Right lobe of liver (tissue), 6 donors: ENCODE measurements around the gene STRIP2. TPM values are rescaled to one million over a fixed set of nuclear protein-coding genes. Genes with fewer than 3 reads are reported as not detected.
"Not testable (repeated sequence)": the region's sequence is repeated elsewhere in the genome, so short reads cannot be mapped to it uniquely, and the experiment has no call there.

Experiments
- ATAC-seq, 4 donors: fragments of 200-7000 bp; cut with Tn5 transposase; one replicate each; pipeline ENCODE4 v1.9.1; 2020; ENCODE audit warnings: mild to moderate bottlenecking in 4 of 4, moderate library complexity in 4 of 4
- DNase-seq, 3 donors: peaks; one replicate each; pipeline ENCODE4 v3.0.0-alpha.2; 2020
- H3K27ac ChIP-seq, 3 donors: fragments of 200-600 bp; one replicate each; pipeline ENCODE4 v1.8.0; 2022
- H3K27me3 ChIP-seq, 2 donors: fragments of 200-600 bp; one replicate each; pipeline ENCODE4 v1.8.0; 2022
- H3K36me3 ChIP-seq, 4 donors: fragments of 200-600 bp; sonication (generic) in 1 of 4; one replicate each; pipeline versions ENCODE4 v1.5.1 to v1.8.0; 2017 to 2022; ENCODE audit warnings: control low read depth in 1 of 4
- H3K4me1 ChIP-seq, 4 donors: fragments of 200-600 bp; sonication (generic) in 1 of 4; one replicate each; pipeline versions ENCODE4 v1.5.1 to v1.8.0; 2017 to 2022; ENCODE audit warnings: control low read depth in 1 of 4
- H3K4me3 ChIP-seq, 3 donors: fragments of 200-600 bp; one replicate each; pipeline ENCODE4 v1.8.0; 2022
- H3K9me3 ChIP-seq, 4 donors: fragments of 200-600 bp; sonication (generic) in 1 of 4; one replicate each; pipeline versions ENCODE4 v1.5.1 to v1.8.0; 2017 to 2022; ENCODE audit warnings: control low read depth in 1 of 4
- POLR2A ChIP-seq: fragments of 450-650 bp; IDR thresholded peaks from one replicate; pipeline ENCODE4 v1.6.1; 2017; ENCODE audit warnings: antibody characterized with exemption, mild to moderate bottlenecking
- WGBS: methylation state at CpG from one replicate; pipeline ENCODE4 v1.1.6; 2018; ENCODE audit warnings: low coverage, low lambda C conversion rate; ENCODE audit not compliant: insufficient coverage; ENCODE audit errors: missing lambda C conversion rate; 5-methylcytosine and 5-hydroxymethylcytosine counted together
- intact Hi-C, 2 donors: fragments of 100-400 bp; cut with DNase I; formaldehyde crosslinking; loops; one replicate each; pipeline versions ENCODE4 v1.11.2 to v1.14.1; 2022
- total RNA-seq, 6 experiments: library from RNA; depleted of rRNA in 2 of 6; stranded (reverse); fragments of >200 nt in 2 of 6; fragmentation: NEBNext Ultra II Directional in 3 of 6; extraction: Animal tissue kit (Norgen Biotek cat#: 25700) in 3 of 6; gene quantifications; one replicate each; pipeline versions ENCODE4 v1.1.0 to v1.2.4, GENCODE V29; 2016 to 2023
- TF ChIP-seq, protein P1 (sequence below), 4 donors: fragments of 200-600 bp in 3 of 4; fragments of 450-650 bp in 1 of 4; IDR thresholded peaks; one replicate each; pipeline versions ENCODE4 v1.5.1 to v1.8.0; 2016 to 2022; ENCODE audit warnings: antibody characterized with exemption in 4 of 4, mild to moderate bottlenecking in 2 of 4
- donor health status: DM: no; HTN: yes; CAD: no.
- donor health status: DM: no; HTN: no; CAD: no.
- donor health status: DM: no; HTN: no; CAD: no.
- donor health status: DM: no; HTN: yes; CAD: no.
- donor health status: DM: no; HTN: yes; CAD: no.

Gene STRIP2
- total RNA-seq, 6 experiments from 2014 or later = 0.24 to 0.86 (median 0.42) TPM

DNA sequence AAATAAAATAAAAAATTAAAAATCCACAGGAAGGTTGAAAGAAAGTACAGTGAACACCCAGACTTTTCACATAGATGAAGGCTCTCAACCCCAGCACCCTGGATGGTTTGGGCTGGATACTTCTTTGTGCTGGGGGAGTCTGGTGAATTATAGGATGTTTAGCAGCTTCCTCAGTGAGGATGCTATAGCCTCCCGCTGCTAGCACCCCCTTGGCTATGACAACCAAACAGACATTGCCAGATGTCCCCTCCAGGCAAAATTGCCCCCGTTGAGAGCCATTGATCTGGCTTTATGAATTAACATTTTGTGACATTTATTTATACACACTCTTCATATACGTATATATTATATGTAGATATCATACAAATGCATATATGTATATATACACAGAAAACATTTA is 89.7 kb downstream of the STRIP2 start:
- no peak for ATAC-seq
- H3K27ac ChIP-seq = no peak overlapping the region
- TF ChIP-seq POLR2A = no peak
- TF ChIP-seq, protein P1, sequence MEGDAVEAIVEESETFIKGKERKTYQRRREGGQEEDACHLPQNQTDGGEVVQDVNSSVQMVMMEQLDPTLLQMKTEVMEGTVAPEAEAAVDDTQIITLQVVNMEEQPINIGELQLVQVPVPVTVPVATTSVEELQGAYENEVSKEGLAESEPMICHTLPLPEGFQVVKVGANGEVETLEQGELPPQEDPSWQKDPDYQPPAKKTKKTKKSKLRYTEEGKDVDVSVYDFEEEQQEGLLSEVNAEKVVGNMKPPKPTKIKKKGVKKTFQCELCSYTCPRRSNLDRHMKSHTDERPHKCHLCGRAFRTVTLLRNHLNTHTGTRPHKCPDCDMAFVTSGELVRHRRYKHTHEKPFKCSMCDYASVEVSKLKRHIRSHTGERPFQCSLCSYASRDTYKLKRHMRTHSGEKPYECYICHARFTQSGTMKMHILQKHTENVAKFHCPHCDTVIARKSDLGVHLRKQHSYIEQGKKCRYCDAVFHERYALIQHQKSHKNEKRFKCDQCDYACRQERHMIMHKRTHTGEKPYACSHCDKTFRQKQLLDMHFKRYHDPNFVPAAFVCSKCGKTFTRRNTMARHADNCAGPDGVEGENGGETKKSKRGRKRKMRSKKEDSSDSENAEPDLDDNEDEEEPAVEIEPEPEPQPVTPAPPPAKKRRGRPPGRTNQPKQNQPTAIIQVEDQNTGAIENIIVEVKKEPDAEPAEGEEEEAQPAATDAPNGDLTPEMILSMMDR (IDR thresholded peaks at IDR 0.05) = no peak
- no peak overlapping the region for H3K4me3 ChIP-seq
- no peaks in the 10 kb centered on the region for H3K27me3 ChIP-seq
- H3K4me1 ChIP-seq = no peaks in the 10 kb centered on the region
- H3K36me3 ChIP-seq = no peaks in the 10 kb centered on the region
- no peak for DNase-seq
- 71% methylated on average over 3 of the region's 3 CpGs for WGBS
- no peaks in the 10 kb centered on the region for H3K9me3 ChIP-seq
- intact Hi-C loops = no loop called here

DNA sequence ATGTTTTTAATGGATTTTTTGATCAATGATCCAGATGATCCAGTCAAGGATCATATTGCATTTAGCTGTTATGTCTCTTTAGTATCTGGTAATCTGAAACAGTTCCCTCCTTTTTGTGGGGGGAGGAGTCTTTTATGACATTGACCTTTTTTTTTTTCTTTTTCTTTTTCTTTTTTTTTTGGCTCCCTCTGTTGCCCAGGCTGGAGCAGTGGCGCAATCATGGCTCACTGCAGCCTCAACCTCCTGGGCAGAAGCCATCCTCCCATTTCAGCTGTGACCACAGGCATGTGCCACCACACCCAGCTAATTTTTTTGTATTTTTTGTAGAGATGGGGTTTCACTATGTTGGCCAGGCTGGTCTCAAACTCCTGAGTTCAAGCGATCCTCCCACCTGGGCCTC is 90.2 kb downstream of the STRIP2 start:
- H3K4me1 ChIP-seq, H3K27ac ChIP-seq, DNase-seq, H3K9me3 ChIP-seq, intact Hi-C loops, H3K36me3 ChIP-seq, H3K4me3 ChIP-seq, H3K27me3 ChIP-seq: not testable (repeated sequence)
- WGBS = 50% methylated on average over 2 of the region's 2 CpGs
- peak in 2 of 4 donors; percentile 36 to 48 for ATAC-seq

GRCh38 chr7:129525225-129525862 is 91.1 kb downstream of the STRIP2 start:
- Histone ChIP-seq H3K27ac (no peak overlapping the region), H3K4me1 (no peaks in the 10 kb centered on the region), H3K27me3 (no peaks in the 10 kb centered on the region), H3K9me3 (no peaks in the 10 kb centered on the region), H3K4me3 (no peak overlapping the region), H3K36me3 (no peaks in the 10 kb centered on the region)
- DNase-seq (no peak), ATAC-seq (no peak)
- 49% methylated on average over 9 of the region's 9 CpGs for WGBS
- TF ChIP-seq POLR2A = no peak
- TF ChIP-seq, protein P1 (IDR thresholded peaks at IDR 0.05) = no peak
- intact Hi-C loops = no loop called here

- Histone ChIP-seq H3K36me3 (no peaks in the 10 kb centered on the region), H3K4me3 (no peak overlapping the region), H3K4me1 (no peaks in the 10 kb centered on the region), H3K9me3 (no peaks in the 10 kb centered on the region), H3K27me3 (no peaks in the 10 kb centered on the region), H3K27ac (no peak overlapping the region)
- WGBS = 79% methylated on average over 2 of the region's 4 CpGs
- ATAC-seq (no peak), DNase-seq (no peak)
- no peak for TF ChIP-seq POLR2A
- TF ChIP-seq, protein P1 (IDR thresholded peaks at IDR 0.05) = no peak
- intact Hi-C loops = no loop called here
Measured at GRCh38 chr7:129529643-129530042, 95.4 kb downstream of the STRIP2 start.

GRCh38 chr7:129530795-129531391 is 96.7 kb downstream of the STRIP2 start:
- Histone ChIP-seq H3K27ac (no peak overlapping the region), H3K4me1 (no peaks in the 10 kb centered on the region), H3K4me3 (no peak overlapping the region), H3K36me3 (no peaks in the 10 kb centered on the region), H3K27me3 (no peaks in the 10 kb centered on the region), H3K9me3 (no peaks in the 10 kb centered on the region)
- DNase-seq (no peak), ATAC-seq (peak in 1 of 4 donors; percentile 93)
- TF ChIP-seq, protein P1 (IDR thresholded peaks at IDR 0.05) = no peak
- no peak for TF ChIP-seq POLR2A
- intact Hi-C loops = no loop called here
- 67% methylated on average over 5 of the region's 5 CpGs for WGBS
